Testis (tissue), 3 donors: ENCODE data around the gene FUZ. TPM values are rescaled to one million over a fixed set of nuclear protein-coding genes. Genes with fewer than 3 reads are reported as not detected.

Experiments used
- DNase-seq: peaks from one replicate; pipeline ENCODE4 v3.0.0-alpha.2; 2019
- H3K27ac ChIP-seq, 2 donors: fragments of 200-600 bp; sonication (generic); one replicate each; pipeline ENCODE4 v1.5.1; 2019
- H3K27me3 ChIP-seq: fragments of 200-600 bp; sonication (generic); one replicate; pipeline ENCODE4 v1.5.1; 2019
- H3K36me3 ChIP-seq: fragments of 200-600 bp; sonication (generic); one replicate; pipeline ENCODE4 v1.5.1; 2017; ENCODE audit warnings: low read depth; ENCODE audit errors: missing control alignments
- H3K4me1 ChIP-seq: fragments of 200-600 bp; sonication (generic); one replicate; pipeline ENCODE4 v1.5.1; 2019
- H3K4me3 ChIP-seq, 2 donors: fragments of 200-600 bp; sonication (generic); one replicate each; pipeline ENCODE4 v1.5.1; 2017 to 2019
- H3K9me3 ChIP-seq: fragments of 200-600 bp; sonication (generic); one replicate; pipeline ENCODE4 v1.5.1; 2017
- CTCF ChIP-seq, 3 experiments: fragments of 450-650 bp in 2 of 3; fragments of 200-600 bp in 1 of 3; sonication (generic) in 1 of 3; IDR thresholded peaks; one replicate each; pipeline ENCODE4 v1.5.1; 2016 to 2019; ENCODE audit warnings: antibody characterized with exemption in 3 of 3, mild to moderate bottlenecking in 2 of 3, moderate library complexity in 1 of 3
- POLR2A ChIP-seq: fragments of 450-650 bp; IDR thresholded peaks from one replicate; pipeline ENCODE4 v1.6.1; 2017; ENCODE audit warnings: antibody characterized with exemption, mild to moderate bottlenecking, moderate library complexity
- WGBS, 2 donors: methylation state at CpG; one replicate each; pipeline ENCODE4 v1.1.5; 2018; 5-methylcytosine and 5-hydroxymethylcytosine counted together
- intact Hi-C: fragments of 100-400 bp; cut with DNase I; formaldehyde crosslinking; loops from one replicate; pipeline ENCODE4 v1.15.1; 2023; ENCODE audit warnings: low total_unique reads
- polyA plus RNA-seq: library from polyadenylated mRNA; stranded (reverse); fragments of 350-450 nt; fragmentation: Illumina TruSeq; extraction: RNeasy Lipid Tissue Mini Kit (QIAGEN cat#74804); gene quantifications from one replicate; pipeline ENCODE4 v1.2.3, GENCODE V29; 2014; ENCODE audit warnings: low read depth, low replicate concordance; ENCODE audit not compliant: insufficient read depth
- total RNA-seq, 2 donors: library from RNA; depleted of rRNA; stranded (reverse); fragments of >200 nt; gene quantifications; one replicate each; pipeline ENCODE4 v1.2.3, GENCODE V29; 2016

FUZ gene
- total and polyA plus RNA-seq, 3 donors from 2014 or later = 56.0 to 101 (median 98.0) TPM

DNA sequence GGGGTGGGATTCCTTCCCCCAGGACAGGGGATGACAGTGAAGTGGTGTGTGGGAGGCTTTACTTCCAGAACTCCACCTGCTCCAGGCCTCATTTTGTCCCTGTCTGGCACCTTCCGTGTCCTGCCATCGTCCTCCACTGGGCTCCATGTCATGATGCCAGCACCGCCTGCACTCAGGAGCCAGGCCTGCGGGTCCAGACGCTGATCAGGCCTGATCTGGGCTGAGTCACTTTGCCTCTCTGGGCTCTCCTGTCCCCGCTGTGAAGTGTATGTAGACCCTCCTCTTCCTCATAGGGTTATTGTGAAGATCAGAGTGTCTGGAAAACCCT, 9.6 kb downstream of the FUZ start:
- Histone ChIP-seq H3K36me3 (no peaks in the 10 kb centered on the region), H3K27me3 (no peaks in the 10 kb centered on the region), H3K4me1 (peaks cover 24% of the 10 kb centered on the region), H3K4me3 (no peak overlapping the region), H3K9me3 (no peaks in the 10 kb centered on the region), H3K27ac (no peak overlapping the region)
- intact Hi-C loops = no loop called here
- DNase-seq = no peak
- 77 to 86% methylated on average over 6 of the region's 6 CpGs for WGBS, 2 donors
- TF ChIP-seq POLR2A (no peak), CTCF (IDR thresholded peaks at IDR 0.05) (no peak)

DNA sequence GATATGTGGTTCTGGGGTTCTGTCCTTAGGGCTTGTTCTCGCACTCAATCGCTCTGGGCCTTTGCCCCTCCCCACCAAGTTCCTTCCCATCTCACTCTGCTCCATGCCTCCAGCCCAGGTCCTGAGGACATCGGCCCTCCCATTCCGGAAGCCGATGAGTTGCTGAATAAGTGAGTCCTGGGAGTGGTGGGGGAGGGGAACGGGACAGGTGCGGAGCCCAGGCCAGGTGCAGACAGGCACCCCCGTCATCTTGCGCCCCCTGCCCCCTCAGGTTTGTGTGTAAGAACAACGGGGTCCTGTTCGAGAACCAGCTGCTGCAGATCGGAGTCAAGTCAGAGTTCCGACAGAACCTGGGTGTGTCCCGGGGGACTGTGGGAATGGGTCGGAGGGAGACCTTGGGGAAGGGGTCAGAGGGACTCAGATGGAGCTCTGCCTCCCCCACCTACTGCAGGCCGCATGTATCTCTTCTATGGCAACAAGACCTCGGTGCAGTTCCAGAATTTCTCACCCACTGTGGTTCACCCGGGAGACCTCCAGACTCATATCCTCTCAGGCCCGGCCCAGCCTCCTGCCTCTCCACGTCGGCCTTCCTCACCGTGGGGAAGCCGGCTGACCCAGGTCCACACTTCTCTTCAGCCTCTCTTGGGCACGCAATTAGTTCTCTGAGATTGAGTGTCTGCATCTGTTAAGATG, 10.1 kb downstream of the FUZ start:
- Histone ChIP-seq H3K27ac (peak overlapping the region; percentile 75 to 77), H3K36me3 (no peaks in the 10 kb centered on the region), H3K4me1 (peaks cover 19% of the 10 kb centered on the region), H3K4me3 (peak overlapping the region; percentile 41 to 48), H3K9me3 (no peaks in the 10 kb centered on the region), H3K27me3 (no peaks in the 10 kb centered on the region)
- 41 to 58% methylated on average over 13 to 24 of the region's 24 CpGs for WGBS, 2 donors
- DNase-seq = no peak
- intact Hi-C loops = no loop called here
- TF ChIP-seq CTCF (IDR thresholded peaks at IDR 0.05) = no peak
- TF ChIP-seq POLR2A = no peak

GRCh38 chr19:49801966-49802661, 11.0 kb downstream of the FUZ start:
- H3K4me1 ChIP-seq = peaks cover 18% of the 10 kb centered on the region
- peak; percentile 97 for DNase-seq
- no peaks in the 10 kb centered on the region for H3K9me3 ChIP-seq
- H3K4me3 ChIP-seq = peak overlapping the region; percentile 41 to 48
- 19 to 21% methylated on average over 21 to 38 of the region's 38 CpGs for WGBS, 2 donors
- no peaks in the 10 kb centered on the region for H3K36me3 ChIP-seq
- no peaks in the 10 kb centered on the region for H3K27me3 ChIP-seq
- intact Hi-C loops = no loop called here
- H3K27ac ChIP-seq = peak overlapping the region; percentile 75 to 77
- TF ChIP-seq CTCF (IDR thresholded peaks at IDR 0.05) (peak; percentile 22 to 42 (median 38)), POLR2A (no peak)

- no peak for DNase-seq
- peaks cover 18% of the 10 kb centered on the region for H3K4me1 ChIP-seq
- peak overlapping the region; percentile 41 to 48 for H3K4me3 ChIP-seq
- no peaks in the 10 kb centered on the region for H3K27me3 ChIP-seq
- intact Hi-C loops = no loop called here
- 24 to 35% methylated on average over 6 to 30 of the region's 32 CpGs for WGBS, 2 donors
- H3K36me3 ChIP-seq = no peaks in the 10 kb centered on the region
- no peaks in the 10 kb centered on the region for H3K9me3 ChIP-seq
- peak overlapping the region; percentile 75 to 77 for H3K27ac ChIP-seq
- no peak for TF ChIP-seq POLR2A
- TF ChIP-seq CTCF (IDR thresholded peaks at IDR 0.05) = no peak
Measured at GRCh38 chr19:49801401-49801888, 11.6 kb downstream of the FUZ start.
